HL-60 (cell line): ENCODE data around the gene LRRTM4.

Experiments
- DNase-seq, 2 experiments: peaks; one replicate each; pipeline ENCODE4 v3.0.0-alpha.2; 2010 to 2020; ENCODE audit warnings: low read depth in 1 of 2, low spot score in 1 of 2
- H3K27ac ChIP-seq: fragments of 250-450 bp; sonication (Bioruptor Pico); replicated peaks from 2 replicates; pipeline ENCODE4 v1.5.1; 2020; ENCODE audit warnings: mild to moderate bottlenecking, moderate library complexity
- H3K27me3 ChIP-seq: fragments of 250-450 bp; sonication (Bioruptor Pico); 2 replicates; pipeline ENCODE4 v1.5.1; 2021; ENCODE audit warnings: mild to moderate bottlenecking, moderate library complexity; ENCODE audit not compliant: insufficient read depth, poor library complexity, severe bottlenecking
- H3K4me3 ChIP-seq: replicated peaks from 2 replicates; pipeline ENCODE4 v1.5.1; 2011; ENCODE audit warnings: mild to moderate bottlenecking, control low read depth, low read length; ENCODE audit not compliant: insufficient read depth
- CTCF ChIP-seq: IDR thresholded peaks from one replicate; pipeline ENCODE4 v1.5.1; 2011; ENCODE audit warnings: low read length, control low read depth, inconsistent platforms; ENCODE audit not compliant: insufficient read depth
- GABPA ChIP-seq: IDR thresholded peaks from 2 replicates; pipeline ENCODE4 v1.6.1; 2012; ENCODE audit warnings: low read depth
- POLR2AphosphoS5 ChIP-seq: IDR thresholded peaks from 2 replicates; pipeline ENCODE4 v1.6.1; 2012; ENCODE audit warnings: low read depth
- REST ChIP-seq: IDR thresholded peaks from 2 replicates; pipeline ENCODE4 v1.6.1; 2012; ENCODE audit warnings: low read depth; ENCODE audit not compliant: insufficient replicate concordance
- SPI1 ChIP-seq: IDR thresholded peaks from 2 replicates; pipeline ENCODE4 v1.6.1; 2012; ENCODE audit warnings: low read depth, mild to moderate bottlenecking, borderline replicate concordance

LRRTM4 gene

DNA sequence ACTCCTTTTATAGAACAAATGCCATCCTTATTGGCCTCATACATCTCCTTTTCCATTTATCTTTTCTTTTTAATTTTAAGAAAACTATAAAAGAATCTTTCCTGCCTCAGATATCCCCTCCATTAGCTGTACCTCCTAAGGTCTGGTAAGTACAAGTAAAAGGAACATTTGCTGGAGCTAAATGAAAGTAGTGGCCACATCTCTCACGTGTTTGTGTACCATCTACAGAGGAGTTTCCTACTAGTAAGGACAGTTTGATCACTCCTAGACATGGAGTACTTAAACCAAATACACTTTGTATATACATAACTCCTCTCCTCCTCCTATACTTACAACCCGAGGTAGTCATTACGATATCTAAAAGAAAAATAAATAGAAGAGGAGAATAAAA is 504.8 kb downstream of the LRRTM4 start:
- DNase-seq = no peak
- Histone ChIP-seq H3K4me3 (no peak overlapping the region), H3K27me3 (no peaks in the 10 kb centered on the region), H3K27ac (no peak overlapping the region)
- TF ChIP-seq REST (no peak), POLR2AphosphoS5 (no peak), GABPA (no peak), SPI1 (no peak), CTCF (no peak)

- no peak overlapping the region for H3K27ac ChIP-seq
- DNase-seq = no peak
- no peaks in the 10 kb centered on the region for H3K27me3 ChIP-seq
- no peak for TF ChIP-seq POLR2AphosphoS5
- no peak for TF ChIP-seq REST
- TF ChIP-seq CTCF = no peak
- TF ChIP-seq SPI1 = no peak
- no peak for TF ChIP-seq GABPA
- no peak overlapping the region for H3K4me3 ChIP-seq
These were observed 505.5 kb downstream of the LRRTM4 start for GRCh38 chr2:77016443-77017354.

GRCh38 chr2:77013953-77014352 is 508.2 kb downstream of the LRRTM4 start:
- Histone ChIP-seq H3K27ac (no peak overlapping the region), H3K27me3 (no peaks in the 10 kb centered on the region), H3K4me3 (no peak overlapping the region)
- DNase-seq = no peak
- TF ChIP-seq GABPA (no peak), POLR2AphosphoS5 (no peak), REST (no peak), CTCF (no peak), SPI1 (no peak)
